HuH-7.5 (cell line): ENCODE measurements around the gene REN.
A peak's percentile ranks its signal among the peaks of the same experiment; 100 is the strongest.

Source experiments
- DNase-seq: peaks from one replicate; pipeline ENCODE4 v3.0.0; 2011; ENCODE audit warnings: low spot score

Gene REN

DNA sequence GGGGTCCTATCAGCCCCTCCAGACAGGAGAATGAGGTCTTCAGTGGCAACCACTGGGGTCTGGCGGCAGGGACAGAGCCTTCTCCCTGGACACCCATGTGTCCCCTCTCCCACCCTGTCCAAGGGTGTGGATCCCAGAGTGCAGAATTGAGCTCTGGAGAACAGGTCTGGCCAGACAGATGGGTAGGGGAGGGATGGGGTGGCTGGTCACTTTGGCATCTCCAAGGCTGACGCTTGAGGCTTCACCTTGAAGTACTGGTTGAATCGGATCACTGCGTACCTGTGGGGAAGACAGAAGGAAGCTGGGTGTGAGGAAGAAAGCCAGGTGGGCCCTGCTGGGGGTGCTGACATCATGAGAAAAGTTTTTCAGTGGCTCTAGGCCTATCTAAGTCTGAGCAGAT lies 34.2 kb downstream of the REN start:
- DNase-seq = no peak

- no peak for DNase-seq
Observed at GRCh38 chr1:204130981-204131892, 34.9 kb downstream of the REN start.

DNA sequence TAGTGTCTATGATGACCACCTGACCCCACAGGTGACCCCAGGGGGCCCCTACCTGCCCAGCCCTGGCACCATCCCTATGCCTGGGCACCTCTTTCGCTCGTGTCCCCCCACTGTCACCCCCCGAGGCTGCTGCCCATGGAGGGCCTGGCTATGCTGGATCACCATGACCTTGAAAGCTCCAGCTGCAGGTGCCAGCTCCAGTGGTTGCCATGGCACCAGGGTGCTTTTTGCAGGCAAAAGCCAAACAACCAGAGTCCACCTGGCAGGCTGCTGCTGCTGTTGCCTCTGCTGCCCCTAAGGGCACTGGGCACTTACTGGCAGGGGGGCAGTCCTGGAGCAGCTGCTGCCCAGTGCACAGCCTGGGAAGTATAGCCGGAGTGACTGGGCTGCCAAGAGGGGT lies 36.0 kb downstream of the REN start:
- DNase-seq = no peak

DNA sequence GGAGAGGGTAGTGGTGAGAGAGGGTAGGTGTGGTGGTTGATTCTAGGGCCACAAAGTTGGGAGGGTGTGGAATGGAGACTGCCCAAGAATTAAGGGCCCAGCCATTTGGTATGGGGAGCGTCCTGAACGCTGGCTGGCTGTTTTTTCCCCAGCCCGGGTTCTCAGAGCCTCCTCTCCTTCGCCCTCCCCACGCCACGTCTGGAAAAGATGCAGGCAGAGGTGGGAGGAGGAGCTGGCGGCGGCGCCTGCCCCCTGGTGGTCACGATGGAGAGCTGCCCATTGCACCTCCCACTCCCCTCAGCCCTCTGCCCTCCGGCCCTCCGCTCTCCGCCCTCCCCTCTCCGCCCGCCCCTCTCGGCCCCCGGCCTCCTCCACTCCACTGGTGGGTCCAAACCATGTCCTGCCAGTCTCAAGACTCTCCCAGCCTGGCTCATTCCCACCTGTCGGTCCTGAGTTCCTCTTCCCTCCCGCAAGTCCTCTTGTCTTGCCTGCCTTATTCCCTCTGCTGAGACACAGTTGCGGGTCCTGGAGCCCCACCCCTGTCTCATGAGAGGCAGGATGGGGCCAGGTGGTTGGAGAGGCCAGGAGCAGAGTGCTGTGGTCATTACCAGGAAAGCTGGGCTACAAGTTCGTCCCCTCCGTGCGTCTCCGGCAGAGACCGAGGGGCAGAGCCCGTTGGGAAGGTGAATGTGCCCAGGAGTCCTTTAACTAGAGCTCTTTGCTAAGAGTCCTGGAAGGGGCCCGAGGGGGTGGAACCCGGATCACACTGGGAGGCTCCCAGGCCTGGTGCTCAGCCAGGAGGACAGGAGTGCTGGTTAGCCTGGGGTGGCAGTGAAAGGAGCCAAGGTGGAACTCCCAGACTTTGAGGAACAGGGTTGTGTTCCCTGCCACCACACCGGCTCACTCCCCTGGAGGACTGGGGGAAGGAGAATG lies 36.9 kb downstream of the REN start:
- peak; percentile 90 for DNase-seq

DNA sequence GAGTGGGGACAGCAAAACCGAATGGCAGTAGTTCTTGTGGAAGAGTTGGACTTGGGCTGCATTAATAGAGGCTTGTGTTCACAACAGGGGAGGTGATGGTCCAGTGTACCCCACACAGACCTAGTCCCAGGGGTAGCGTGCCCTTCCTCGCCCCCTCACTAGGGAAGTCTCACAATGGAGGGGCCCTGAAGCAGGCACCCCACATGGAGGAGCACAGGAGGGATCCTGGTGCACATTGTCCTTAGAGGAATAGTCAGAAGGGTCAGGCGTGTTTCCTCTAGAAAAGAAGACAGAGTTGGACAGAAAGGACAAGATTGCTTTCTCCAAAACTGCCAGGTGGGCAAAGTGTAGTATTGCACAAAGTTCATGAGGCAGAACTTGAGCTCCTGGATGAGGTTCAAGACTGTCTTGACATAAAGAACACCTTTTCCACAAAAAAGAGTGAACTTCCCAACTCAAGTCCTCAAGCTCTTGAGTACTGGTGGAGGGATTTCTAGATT lies 37.6 kb downstream of the REN start:
- no peak for DNase-seq

DNA sequence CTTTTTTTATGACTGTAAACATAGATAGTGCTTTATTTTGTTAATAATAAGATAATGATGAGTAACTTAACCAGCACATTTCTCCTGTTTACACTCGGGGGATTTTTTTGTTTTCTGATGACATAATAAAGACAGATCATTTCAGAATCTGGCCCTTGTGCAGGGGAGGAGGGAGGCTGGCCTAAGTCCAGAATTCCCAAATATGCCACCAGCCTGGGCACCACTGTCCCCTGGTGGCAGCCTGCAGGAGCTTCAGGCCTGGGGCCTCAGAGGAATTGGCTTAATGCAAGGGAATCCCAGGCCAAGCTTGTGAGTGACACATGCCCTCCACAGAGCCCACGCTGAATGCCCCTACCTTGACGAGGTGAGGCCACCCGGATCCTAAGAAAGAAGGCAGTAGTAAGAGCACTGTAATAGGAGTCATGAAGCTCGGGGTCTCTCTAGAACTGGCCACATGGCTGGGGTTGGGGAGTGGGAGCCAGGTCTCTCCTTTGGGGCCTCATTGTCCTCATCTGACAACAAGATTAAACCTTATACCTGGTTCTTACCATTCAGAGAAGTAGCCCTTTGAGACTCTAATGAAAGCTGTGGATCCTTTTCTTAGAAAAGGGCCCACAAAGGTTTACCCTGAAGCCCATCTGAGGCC lies 38.4 kb downstream of the REN start:
- peak; percentile 79 for DNase-seq

GRCh38 chr1:204126956-204127355 lies 39.2 kb downstream of the REN start:
- DNase-seq = no peak

- no peak for DNase-seq
Observed at GRCh38 chr1:204126386-204126785, 39.8 kb downstream of the REN start.

- no peak for DNase-seq
Observed at GRCh38 chr1:204125759-204126351, 40.3 kb downstream of the REN start.

GRCh38 chr1:204124639-204125038 lies 41.5 kb downstream of the REN start:
- DNase-seq = no peak

DNA sequence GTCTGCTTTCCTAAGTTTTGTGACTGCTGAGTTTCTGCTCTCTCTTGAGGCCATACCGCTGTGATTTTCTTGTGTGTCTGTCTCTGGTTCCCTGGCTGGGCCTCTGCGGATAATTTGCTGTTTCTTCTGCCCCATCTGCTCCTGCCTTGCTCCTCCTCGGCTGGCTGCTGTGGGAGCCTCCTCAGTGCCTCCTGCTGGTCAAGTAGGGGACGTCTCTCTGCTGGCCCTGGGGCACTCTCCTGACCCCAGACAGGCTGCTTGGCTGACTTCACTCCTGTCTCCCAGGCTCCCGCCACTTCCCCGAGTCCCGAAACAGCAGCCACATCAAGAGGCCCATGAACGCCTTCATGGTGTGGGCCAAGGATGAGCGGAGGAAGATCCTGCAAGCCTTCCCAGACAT lies 42.8 kb downstream of the REN start:
- peak; percentile 67 for DNase-seq

DNA sequence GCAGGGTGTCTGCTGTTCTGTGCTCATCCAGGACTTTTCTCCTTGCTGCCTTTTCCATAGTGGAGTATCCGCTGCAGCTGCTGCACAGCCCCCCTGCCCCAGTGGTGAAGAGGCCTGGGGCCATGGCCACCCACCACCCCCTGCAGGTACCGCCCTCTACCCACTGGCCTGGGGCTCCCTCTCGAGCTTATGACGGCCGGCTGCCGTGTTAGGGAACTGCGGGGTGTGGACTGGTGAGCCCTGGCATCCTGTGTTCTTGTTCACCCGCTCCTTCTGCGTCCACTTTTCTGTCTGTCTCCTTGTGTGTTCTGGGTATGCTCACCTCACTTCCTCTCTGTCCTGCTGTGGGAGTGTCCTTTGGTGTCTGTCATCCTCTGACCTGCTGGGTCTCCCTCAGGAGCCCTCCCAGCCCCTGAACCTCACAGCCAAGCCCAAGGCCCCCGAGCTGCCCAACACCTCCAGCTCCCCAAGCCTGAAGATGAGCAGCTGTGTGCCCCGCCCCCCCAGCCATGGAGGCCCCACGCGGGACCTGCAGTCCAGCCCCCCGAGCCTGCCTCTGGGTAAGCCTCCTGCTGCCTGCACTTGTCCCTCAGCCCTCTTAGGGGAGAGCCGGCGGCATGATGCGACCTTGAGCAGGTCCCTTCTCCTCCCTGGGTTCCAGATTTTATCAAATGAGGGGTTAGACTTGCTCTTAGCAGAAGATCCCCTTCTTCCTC lies 44.1 kb downstream of the REN start:
- no peak for DNase-seq

- DNase-seq = no peak
Observed at GRCh38 chr1:204116539-204116938, 49.6 kb downstream of the REN start.

DNA sequence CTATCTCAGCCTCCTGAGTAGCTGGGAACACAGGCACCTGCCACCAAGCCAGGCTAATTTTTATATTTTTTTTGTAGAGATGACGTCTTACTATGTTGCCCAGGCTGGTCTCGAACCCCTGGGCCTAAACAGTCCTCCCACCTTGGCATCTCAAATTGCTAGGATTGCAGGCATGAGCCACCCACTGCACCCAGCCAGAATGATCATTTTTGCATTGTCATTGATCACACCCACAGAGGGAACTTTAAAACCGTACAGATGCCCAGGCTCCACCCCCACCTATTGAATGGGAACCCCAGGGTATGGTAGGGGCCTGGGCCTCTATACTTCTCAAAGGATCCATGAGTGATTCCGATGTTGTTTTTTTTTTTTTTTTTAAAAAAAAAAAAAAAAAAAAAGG lies 51.0 kb downstream of the REN start:
- DNase-seq = no peak

GRCh38 chr1:204114606-204115005 lies 51.5 kb downstream of the REN start:
- no peak for DNase-seq

DNA sequence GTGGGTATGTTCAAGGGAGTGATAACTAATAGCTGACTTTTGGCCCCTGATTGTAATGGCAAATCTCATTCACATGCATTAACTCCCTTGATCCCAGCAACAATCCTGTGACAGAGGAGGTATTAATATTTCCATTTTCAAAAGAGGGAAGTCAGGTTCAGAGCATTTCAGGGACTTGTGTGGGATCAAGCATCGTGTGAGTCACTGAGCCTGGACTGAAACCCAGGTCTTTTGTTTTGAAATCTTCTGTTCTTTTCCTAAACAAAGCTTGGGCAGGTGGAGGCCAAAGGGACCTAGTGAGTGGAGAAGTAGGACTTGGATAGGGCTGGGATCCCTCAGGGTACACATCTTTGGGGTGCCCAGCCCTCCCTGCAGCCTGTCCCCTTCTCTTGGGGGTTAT lies 52.2 kb downstream of the REN start:
- no peak for DNase-seq

DNA sequence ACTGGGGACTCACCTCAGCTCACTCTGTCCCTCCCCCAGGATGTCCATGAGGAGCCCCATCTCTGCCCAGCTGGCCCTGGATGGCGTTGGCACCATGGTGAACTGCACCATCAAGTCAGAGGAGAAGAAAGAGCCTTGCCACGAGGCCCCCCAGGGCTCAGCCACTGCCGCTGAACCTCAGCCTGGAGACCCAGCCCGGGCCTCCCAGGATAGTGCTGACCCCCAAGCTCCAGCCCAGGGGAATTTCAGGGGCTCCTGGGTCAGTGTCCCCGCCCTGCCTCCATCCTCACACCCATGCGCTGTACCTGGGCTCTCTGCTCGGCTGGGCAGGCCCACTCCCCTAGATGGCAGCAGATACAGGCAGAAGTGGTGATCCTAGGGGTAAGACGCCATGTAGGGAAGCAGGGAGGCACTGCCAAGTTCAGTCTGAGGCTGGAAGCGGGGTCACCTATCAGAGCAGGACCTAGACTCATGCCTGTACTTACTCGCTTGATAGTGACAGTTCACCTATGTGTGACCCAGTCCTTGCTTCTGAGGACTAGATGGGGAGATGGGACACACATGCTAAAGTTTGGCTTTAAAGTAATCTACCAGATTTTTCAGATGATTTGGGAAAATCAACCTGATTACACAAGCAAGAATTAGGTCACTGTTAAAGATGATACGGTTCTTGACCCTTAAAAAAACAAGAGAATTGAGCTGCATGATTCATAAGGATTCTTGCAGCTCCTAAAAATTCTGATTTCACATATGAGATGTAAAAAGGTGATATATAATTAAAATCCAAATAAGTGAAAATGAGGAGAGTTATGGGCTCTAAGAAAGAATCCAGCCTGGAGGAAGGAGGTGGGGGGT lies 53.0 kb downstream of the REN start:
- no peak for DNase-seq

DNA sequence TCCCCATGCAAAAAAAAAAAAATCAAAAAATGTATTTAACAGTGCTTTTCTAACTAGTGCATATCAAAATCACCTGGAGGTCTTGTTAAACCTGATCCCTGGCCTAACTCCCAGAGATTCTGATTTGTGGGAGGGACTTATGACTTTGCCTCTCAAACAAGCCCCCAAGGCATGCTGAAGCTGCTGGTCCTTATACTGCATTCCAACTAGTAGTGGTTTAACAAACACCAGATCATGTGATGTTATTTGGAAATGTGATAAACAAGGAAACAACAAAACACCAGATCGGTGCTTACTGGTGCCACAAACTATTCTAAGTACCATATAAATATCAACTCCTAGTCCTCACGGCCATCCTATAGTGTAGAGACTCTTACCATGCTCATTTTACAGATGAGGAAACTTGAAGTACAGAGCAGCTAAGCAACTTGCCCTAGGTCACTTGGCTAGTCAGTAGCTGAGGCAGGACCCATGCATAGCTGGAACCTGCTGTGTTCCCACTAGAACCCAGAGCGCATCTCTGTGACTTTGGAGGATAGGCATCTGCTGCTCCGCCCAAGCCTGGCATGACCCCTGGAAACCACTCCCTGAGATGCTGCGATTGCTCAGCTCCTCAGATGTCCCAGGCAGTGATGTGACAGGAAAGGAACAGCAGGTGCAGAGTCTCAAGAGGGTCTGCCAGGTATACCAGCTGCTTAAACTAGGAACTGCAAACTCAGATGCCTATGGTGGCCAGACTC lies 55.1 kb downstream of the REN start:
- DNase-seq = no peak

GRCh38 chr1:204108312-204109141 lies 57.6 kb downstream of the REN start:
- no peak for DNase-seq
